Measurements from ENCODE around the gene PNPLA2. TPM values are rescaled to one million over a fixed set of nuclear protein-coding genes. Genes with fewer than 3 reads are reported as not detected.

Gene PNPLA2
- total RNA-seq, 2 experiments from 2014 or later: 19.8 to 41.2 TPM

- POLR2A ChIA-PET: no interaction called here
- no peak overlapping the region; the same call in 1 of the 2 replicates for H3K4me2 ChIP-seq (ENCODE audit: low read length)
- H3K36me3 ChIP-seq (ENCODE audit: insufficient read depth, low read length): no peaks in the 10 kb centered on the region
- H4K20me1 ChIP-seq (ENCODE audit: insufficient read depth, low read length): 0 out of 2 replicates have a peak, but pooled peaks cover 3% of the 10 kb centered on the region
- H3K79me2 ChIP-seq (ENCODE audit: insufficient read depth, low read depth, low read length): no peaks in the 10 kb centered on the region
- no peak overlapping the region for H2AFZ ChIP-seq (ENCODE audit: low read length)
- H3K4me3 ChIP-seq (ENCODE audit: low read depth, low read length, poor library complexity, severe bottlenecking): no peak overlapping the region
- H3K4me1 ChIP-seq (ENCODE audit: insufficient read depth, low read length, poor library complexity, severe bottlenecking): peaks cover 29% of the 10 kb centered on the region
- no TSS peak for BruUV-seq (replicated peaks)
- CTCF ChIA-PET (ENCODE audit: unreplicated experiment): no interaction called here
- no peaks in the 10 kb centered on the region for H3K9me2 ChIP-seq (ENCODE audit: insufficient read depth, low read length)
- no peak overlapping the region for H3K27ac ChIP-seq (ENCODE audit: low read depth, low read length, poor library complexity, severe bottlenecking)
- H3K9me3 ChIP-seq (ENCODE audit: low read length): no peaks in the 10 kb centered on the region
- DNase-seq (ENCODE audit: low spot score): no peak
- TF ChIP-seq EZH2phosphoT487 (IDR thresholded peaks at IDR 0.05; ENCODE audit: borderline replicate concordance, low read depth, low read length) (no peak), CTCF (conservative IDR thresholded peaks at IDR 0.05; ENCODE audit: low read length) (no peak)
- intact Hi-C loops (cut with micrococcal nuclease; ENCODE audit: unreplicated experiment): no loop called here
Observed at GRCh38 chr11:831961-832528, 13.3 kb downstream of the PNPLA2 start.

- Histone ChIP-seq H3K4me2 (ENCODE audit: low read length) (no peak within 1 kb of the TSS; the same call in 1 of the 2 replicates), H3K9me3 (ENCODE audit: low read length) (no peaks in the 10 kb centered on the region), H2AFZ (ENCODE audit: low read length) (no peak within 1 kb of the TSS), H4K20me1 (ENCODE audit: insufficient read depth, low read length) (0 out of 2 replicates have a peak, but pooled peaks cover 3% of the 10 kb centered on the region), H3K36me3 (ENCODE audit: insufficient read depth, low read length) (peaks cover 3% of the 10 kb centered on the region; the same call in 1 of the 2 replicates), H3K79me2 (ENCODE audit: insufficient read depth, low read depth, low read length) (no peaks in the 10 kb centered on the region), H3K4me3 (ENCODE audit: low read depth, low read length, poor library complexity, severe bottlenecking) (no peak within 1 kb of the TSS), H3K9me2 (ENCODE audit: insufficient read depth, low read length) (no peaks in the 10 kb centered on the region), H3K4me1 (ENCODE audit: insufficient read depth, low read length, poor library complexity, severe bottlenecking) (peaks cover 23% of the 10 kb centered on the region), H3K27ac (ENCODE audit: low read depth, low read length, poor library complexity, severe bottlenecking) (no peak within 1 kb of the TSS)
- no peak for DNase-seq (ENCODE audit: low spot score)
- ChIA-PET CTCF (ENCODE audit: unreplicated experiment) (no interaction called here), POLR2A (no interaction called here)
- BruUV-seq (replicated peaks): no TSS peak
- intact Hi-C loops (cut with micrococcal nuclease; ENCODE audit: unreplicated experiment): no loop called here
- TF ChIP-seq EZH2phosphoT487 (IDR thresholded peaks at IDR 0.05; ENCODE audit: borderline replicate concordance, low read depth, low read length) (no peak), CTCF (conservative IDR thresholded peaks at IDR 0.05; ENCODE audit: low read length) (no peak)
Observed at GRCh38 chr11:832529-833113, 13.9 kb downstream of the PNPLA2 start, which contains the start of gene CD151. Gene CD151 (plus strand): TSS chr11:832952. CDS start chr11:836070, 3,118 bp downstream.
